Heart left ventricle (tissue), 16 donors: Measurements from ENCODE around the gene DPP10. TPM values are rescaled to one million over a fixed set of nuclear protein-coding genes. Genes with fewer than 3 reads are reported as not detected.

Experiments
- ATAC-seq, 4 donors: fragments of 200-7000 bp; cut with Tn5 transposase; one replicate each; pipeline ENCODE4 v1.9.1; 2020 to 2022; ENCODE audit warnings: moderate library complexity in 4 of 4, mild to moderate bottlenecking in 3 of 4, moderate number of reproducible peaks in 1 of 4
- DNase-seq, 5 donors: peaks; one replicate each; pipeline ENCODE4 v3.0.0-alpha.2; 2020
- H3K27ac ChIP-seq, 12 donors: fragments of 200-600 bp; sonication (generic) in 4 of 12; one replicate each; pipeline versions ENCODE4 v1.5.0 to v1.8.0; 2016 to 2022; ENCODE audit warnings: mild to moderate bottlenecking in 2 of 12
- H3K27me3 ChIP-seq, 9 donors: fragments of 200-600 bp; sonication (generic) in 2 of 9; one replicate each; pipeline versions ENCODE4 v1.5.1 to v1.8.0; 2016 to 2022; ENCODE audit warnings: mild to moderate bottlenecking in 3 of 9
- H3K36me3 ChIP-seq, 9 donors: fragments of 200-600 bp; sonication (generic) in 2 of 9; one replicate each; pipeline versions ENCODE4 v1.5.0 to v1.8.0; 2018 to 2022; ENCODE audit warnings: mild to moderate bottlenecking in 2 of 9
- H3K4me1 ChIP-seq, 12 donors: fragments of 200-600 bp; sonication (generic) in 4 of 12; one replicate each; pipeline versions ENCODE4 v1.5.0 to v1.8.0; 2016 to 2022; ENCODE audit warnings: mild to moderate bottlenecking in 3 of 12
- H3K4me3 ChIP-seq, 12 donors: fragments of 200-600 bp; sonication (generic) in 4 of 12; one replicate each; pipeline versions ENCODE4 v1.5.0 to v1.8.0; 2017 to 2022; ENCODE audit warnings: mild to moderate bottlenecking in 9 of 12, moderate library complexity in 4 of 12
- H3K9me3 ChIP-seq, 12 donors: fragments of 200-600 bp; sonication (generic) in 4 of 12; one replicate each; pipeline versions ENCODE4 v1.5.0 to v1.8.0; 2016 to 2022; ENCODE audit warnings: mild to moderate bottlenecking in 1 of 12
- CTCF ChIP-seq, 12 donors: fragments of 200-600 bp; sonication (generic) in 4 of 12; IDR thresholded peaks; one replicate each; pipeline versions ENCODE4 v1.5.0 to v1.8.0; 2018 to 2022; ENCODE audit warnings: antibody characterized with exemption in 12 of 12, mild to moderate bottlenecking in 5 of 12
- POLR2A ChIP-seq, 2 donors: fragments of 450-650 bp; IDR thresholded peaks; one replicate each; pipeline ENCODE4 v1.6.1; 2017; ENCODE audit warnings: antibody characterized with exemption in 2 of 2, mild to moderate bottlenecking in 2 of 2, moderate library complexity in 2 of 2
- WGBS, 4 donors: extraction: QIAGEN DNeasy Blood & Tissue Kit in 2 of 4; methylation state at CpG; one replicate each; pipeline versions ENCODE4 v1.1.5 to v1.1.7; 2013 to 2018; 5-methylcytosine and 5-hydroxymethylcytosine counted together
- intact Hi-C, 10 donors: fragments of 100-400 bp; cut with DNase I; formaldehyde crosslinking; loops; one replicate each; pipeline versions ENCODE4 v1.11.1 to v1.14.2; 2022
- polyA plus RNA-seq, 2 donors: library from polyadenylated mRNA; stranded (reverse); fragments of 200-250 nt; gene quantifications; one replicate each; pipeline ENCODE4 v1.2.3, GENCODE V29; 2013
- total RNA-seq, 9 donors: library from RNA; depleted of rRNA in 2 of 9; stranded (reverse); fragments of >200 nt in 2 of 9; fragmentation: NEBNext Ultra II Directional in 3 of 9; extraction: Animal tissue kit (Norgen Biotek cat#: 25700) in 3 of 9; gene quantifications; one replicate each; pipeline versions ENCODE4 v1.1.0 to v1.2.4, GENCODE V29; 2016 to 2023
- donor health status: ischemic (EF 13 %, LVEDD 7.1; RV severe dilation, severe dysfunction).
- donor health status: healthy with polysubstance abuse.
- donor health status: DM: no; HTN: yes; CAD: no.
- donor health status: DM: no; HTN: no; CAD: no.
- donor health status: ischemic (EF 25% LVEDD 6.9; RV normal size, moderate dysfunction).
- donor health status: ischemic (EF 25% LVEDD 5.7; RV mildly dilated, moderate dysfunction).
- donor health status: healthy.
- donor health status: DM: yes; HTN: yes; CAD: no.
- donor health status: ischemic (EF 35%, LVEDD 5.7; RV mildly dilated, moderate dysfunction).
- donor health status: nonischemic (EF 11% LVEDD 7.7; RV severe dilation, severe dysfunction).
- donor health status: DM: yes; HTN: yes; CAD: no.
- donor health status: PGD.
- donor health status: ischemic (EF 29% LVEDD 5.4; RV normal size, mild dysfunction).
- donor health status: nonischemic (EF 23%, LVEDD 6.1; RV moderate dilation, normal function).

DPP10 gene
- total and polyA plus RNA-seq, 11 donors: 0.88 TPM; not detected in 10

GRCh38 chr2:114472726-114473125, 30.3 kb downstream of the DPP10 start:
- ATAC-seq (no peak), DNase-seq (no peak)
- intact Hi-C loops: no loop called here
- no peaks in the 10 kb centered on the region for H3K36me3 ChIP-seq
- H3K9me3 ChIP-seq: no peaks in the 10 kb centered on the region
- no peak for TF ChIP-seq POLR2A (IDR thresholded peaks at IDR 0.05)
- TF ChIP-seq CTCF (IDR thresholded peaks at IDR 0.05): no peak
- 71 to 81% (median 75%) methylated on average over 1 of the region's 1 CpG for WGBS, 4 donors
- H3K27ac ChIP-seq: no peak overlapping the region
- no peaks in the 10 kb centered on the region for H3K4me1 ChIP-seq
- no peak overlapping the region for H3K4me3 ChIP-seq
- no peaks in the 10 kb centered on the region for H3K27me3 ChIP-seq

- no peaks in the 10 kb centered on the region for H3K36me3 ChIP-seq
- H3K4me1 ChIP-seq: no peaks in the 10 kb centered on the region
- 51 to 67% (median 64%) methylated on average over 3 of the region's 3 CpGs for WGBS, 4 donors
- H3K27ac ChIP-seq: no peak overlapping the region
- no peak for ATAC-seq
- DNase-seq: no peak
- no peaks in the 10 kb centered on the region for H3K27me3 ChIP-seq
- no peaks in the 10 kb centered on the region for H3K9me3 ChIP-seq
- no peak for TF ChIP-seq CTCF (IDR thresholded peaks at IDR 0.05)
- TF ChIP-seq POLR2A (IDR thresholded peaks at IDR 0.05): no peak
- no peak overlapping the region for H3K4me3 ChIP-seq
- intact Hi-C loops: no loop called here
Observed at GRCh38 chr2:114488841-114489530, 46.5 kb downstream of the DPP10 start.

- Histone ChIP-seq H3K36me3 (no peaks in the 10 kb centered on the region), H3K27ac (no peak overlapping the region), H3K4me3 (no peak overlapping the region), H3K9me3 (no peaks in the 10 kb centered on the region), H3K4me1 (no peaks in the 10 kb centered on the region), H3K27me3 (no peaks in the 10 kb centered on the region)
- no peak for ATAC-seq
- 27 to 46% (median 34%) methylated on average over 1 of the region's 1 CpG for WGBS, 4 donors
- DNase-seq: no peak
- intact Hi-C loops: no loop called here
- no peak for TF ChIP-seq POLR2A (IDR thresholded peaks at IDR 0.05)
- TF ChIP-seq CTCF (IDR thresholded peaks at IDR 0.05): no peak
Observed at GRCh38 chr2:114495046-114495445, 52.6 kb downstream of the DPP10 start.

- H3K27ac ChIP-seq: no peak overlapping the region
- TF ChIP-seq CTCF (IDR thresholded peaks at IDR 0.05) (no peak), POLR2A (IDR thresholded peaks at IDR 0.05) (no peak)
- no peaks in the 10 kb centered on the region for H3K36me3 ChIP-seq
- no peaks in the 10 kb centered on the region for H3K27me3 ChIP-seq
- WGBS, 4 donors: 84 to 93% (median 90%) methylated on average over 11 to 12 of the region's 12 CpGs
- no peaks in the 10 kb centered on the region for H3K9me3 ChIP-seq
- H3K4me1 ChIP-seq: no peaks in the 10 kb centered on the region
- no peak overlapping the region for H3K4me3 ChIP-seq
- intact Hi-C loops: no loop called here
- no peak for ATAC-seq
- no peak for DNase-seq
Observed at GRCh38 chr2:114496959-114497358, 54.5 kb downstream of the DPP10 start.
